HT1080 (cell line): ENCODE results near the gene RPN1. TPM values are rescaled to one million over a fixed set of nuclear protein-coding genes. Genes with fewer than 3 reads are reported as not detected.
"Not testable (repeated sequence)": the region's sequence is repeated elsewhere in the genome, so short reads cannot be mapped to it uniquely, and the experiment has no call there.

Source experiments
- DNase-seq: peaks from one replicate; pipeline ENCODE4 v3.0.0-alpha.2; 2015; ENCODE audit warnings: low read depth
- polyA plus RNA-seq, 2 experiments: library from polyadenylated mRNA; depleted of rRNA; stranded (reverse); fragments of >200 nt; gene quantifications; 2 replicates each; pipeline ENCODE4 v1.2.3, GENCODE V29; 2015
- total RNA-seq: library from RNA; depleted of rRNA; stranded (reverse); fragments of >200 nt; shearing (Covaris generic); gene quantifications from 2 replicates; pipeline ENCODE4 v1.2.3, GENCODE V29; 2014; rRNA removed

The RPN1 gene
- 477 and 524 TPM in 2 replicates for total RNA-seq
- 321 and 335 TPM in 2 replicates for polyA plus RNA-seq (2015; cell fraction: cytosol; rRNA removed)
- polyA plus RNA-seq (2015; cell fraction: nucleus; rRNA removed) = 470 and 489 TPM in 2 replicates

GRCh38 chr3:128650096-128651050 is at the start of gene RPN1:
TSS of gene RPN1 (minus strand) at chr3:128650818. CDS start at chr3:128650800, 18 bp downstream.
- peak; percentile 98 for DNase-seq

DNA sequence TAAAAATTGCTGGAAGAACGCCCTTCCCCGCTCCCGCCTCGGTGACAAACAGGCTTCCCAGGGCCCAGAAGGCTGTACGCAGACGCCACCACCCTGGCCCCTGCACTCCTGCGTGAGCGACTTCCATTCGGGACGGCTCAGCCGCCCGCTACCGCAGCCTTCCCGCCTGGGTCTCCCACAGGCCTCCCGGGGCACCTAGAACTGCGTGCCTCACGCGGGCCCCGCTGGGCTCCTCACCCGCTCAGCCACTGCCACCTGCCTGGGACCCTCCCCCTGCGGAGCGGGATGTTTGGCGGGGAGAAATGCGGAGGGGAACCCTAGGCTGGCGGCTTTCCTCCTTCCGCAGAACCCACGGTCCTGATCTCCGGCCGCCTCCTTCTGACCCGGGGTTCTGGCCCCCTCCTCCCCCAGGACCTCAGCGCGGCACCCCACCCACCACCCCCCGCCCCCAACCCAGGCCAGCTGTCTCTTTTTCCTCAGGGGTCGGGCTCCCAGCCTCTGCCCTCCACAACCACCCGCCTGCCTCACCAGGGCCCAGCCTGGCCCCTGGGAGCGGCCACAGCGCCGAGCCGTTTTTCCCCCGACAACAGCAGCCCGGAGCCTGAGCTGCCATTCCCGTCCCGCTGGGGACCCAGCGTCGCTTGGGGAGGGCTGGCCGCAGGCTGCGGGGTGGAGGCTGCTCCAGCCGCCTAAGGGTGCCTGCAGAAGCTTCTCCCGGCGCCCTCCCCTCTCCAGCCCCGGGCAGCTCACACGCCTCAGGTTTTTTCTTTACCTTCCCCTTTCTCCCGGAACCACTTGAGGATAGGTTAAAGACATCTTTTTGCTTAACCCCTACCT is 47.8 kb upstream of the RPN1 start:
- DNase-seq = no peak

- DNase-seq = no peak
Observed at GRCh38 chr3:128697341-128697740, 46.7 kb upstream of the RPN1 start.

DNA sequence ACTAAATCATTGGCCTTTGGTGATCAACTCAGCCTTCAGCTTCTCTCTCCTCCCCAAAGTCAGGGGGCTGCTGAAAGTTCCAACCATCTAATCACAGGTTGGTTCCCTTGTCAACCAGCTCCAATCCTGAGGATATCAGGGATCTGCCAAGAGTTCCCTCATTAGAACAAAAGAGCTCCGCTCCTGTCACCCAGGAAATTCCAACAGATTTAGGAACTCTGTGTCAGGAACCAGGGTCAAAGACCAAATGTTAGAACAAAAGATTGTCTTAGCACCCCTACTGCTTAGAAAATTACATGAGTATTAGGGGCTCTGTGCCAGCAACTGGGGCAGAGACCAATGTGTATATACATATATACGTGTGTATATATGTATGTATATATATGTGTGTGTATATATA is 43.1 kb upstream of the RPN1 start:
- DNase-seq = no peak

DNA sequence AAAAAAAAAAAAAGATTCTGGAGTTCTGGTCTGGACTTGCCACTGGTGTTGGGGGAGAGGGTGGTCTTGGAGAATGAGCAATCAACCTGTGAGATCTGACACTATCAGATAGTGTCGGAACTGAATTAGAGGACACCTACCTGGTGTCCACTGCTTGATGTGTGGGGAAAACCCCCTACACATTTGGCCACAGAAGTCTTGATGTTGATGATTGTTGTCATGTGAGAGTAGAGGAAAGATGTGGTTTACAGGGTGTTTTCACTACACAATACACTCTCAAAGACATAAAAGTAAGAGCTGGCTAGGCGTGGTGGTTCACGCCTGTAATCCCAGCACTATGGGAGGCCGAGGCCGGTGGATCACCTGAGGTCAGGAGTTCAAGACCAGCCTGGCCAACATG is 38.4 kb upstream of the RPN1 start:
- no peak for DNase-seq

GRCh38 chr3:128686465-128686864 is 35.8 kb upstream of the RPN1 start:
- no peak for DNase-seq

DNA sequence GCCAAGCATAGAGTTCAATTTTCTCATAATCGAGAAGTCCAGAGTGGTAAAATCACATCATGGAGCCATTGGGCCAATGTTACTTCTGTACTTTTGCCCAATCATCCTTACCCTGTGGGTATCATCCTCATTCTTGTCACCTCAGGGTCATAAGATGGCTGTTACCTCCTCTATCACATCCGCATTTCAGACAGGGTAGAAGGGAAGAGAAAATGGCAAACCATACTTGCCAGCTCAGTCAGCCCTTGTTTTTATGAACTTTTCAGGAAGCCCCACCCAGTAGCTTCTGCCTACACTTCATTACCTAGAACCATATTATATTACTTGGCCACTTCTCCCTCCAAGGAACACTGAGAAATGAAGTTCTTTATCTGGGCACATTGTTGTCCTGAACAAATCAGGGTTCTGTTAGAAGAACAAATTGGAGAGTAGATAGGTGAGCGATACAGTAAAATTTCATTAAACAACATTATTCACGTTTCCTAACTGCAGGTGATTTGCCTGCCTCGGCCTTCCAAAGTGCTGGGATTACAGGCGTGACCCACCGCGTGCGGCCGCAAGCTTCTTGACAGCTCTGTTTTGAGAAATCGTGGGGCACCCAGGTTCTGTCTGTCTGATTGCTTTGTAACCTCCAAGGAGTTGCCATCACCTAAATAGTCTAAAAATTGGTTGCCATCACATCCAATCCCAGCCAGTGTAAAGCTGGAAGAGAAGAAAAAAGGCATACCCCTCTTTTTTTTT is 34.5 kb upstream of the RPN1 start:
- DNase-seq = no peak

GRCh38 chr3:128683957-128684356 is 33.3 kb upstream of the RPN1 start:
- no peak for DNase-seq

DNA sequence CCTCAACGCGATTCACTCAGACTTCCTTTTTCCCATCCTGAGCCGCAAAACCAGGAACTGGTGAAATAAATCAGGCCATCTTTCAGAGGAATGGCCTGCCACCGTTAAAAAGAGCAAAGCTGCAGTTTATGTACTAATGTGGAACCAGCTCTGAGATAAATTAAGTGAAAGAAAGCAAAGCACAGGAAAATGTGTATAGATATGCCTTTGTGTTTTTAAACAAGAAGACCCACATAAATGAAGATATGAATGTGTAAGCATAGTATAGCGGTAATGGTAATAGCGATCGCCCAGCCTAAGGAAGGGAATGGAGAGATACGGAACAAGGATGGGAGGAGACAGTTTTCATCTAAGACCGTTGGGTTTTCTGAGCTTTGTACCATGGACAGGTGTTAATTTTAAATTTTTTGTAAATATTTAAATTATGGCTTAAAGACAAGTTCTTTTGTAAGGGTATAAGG is 30.8 kb upstream of the RPN1 start:
- DNase-seq = no peak

GRCh38 chr3:128680603-128681368 is 30.2 kb upstream of the RPN1 start:
- DNase-seq = peak; percentile 99

GRCh38 chr3:128679338-128679737 is 28.7 kb upstream of the RPN1 start:
- DNase-seq = no peak

DNA sequence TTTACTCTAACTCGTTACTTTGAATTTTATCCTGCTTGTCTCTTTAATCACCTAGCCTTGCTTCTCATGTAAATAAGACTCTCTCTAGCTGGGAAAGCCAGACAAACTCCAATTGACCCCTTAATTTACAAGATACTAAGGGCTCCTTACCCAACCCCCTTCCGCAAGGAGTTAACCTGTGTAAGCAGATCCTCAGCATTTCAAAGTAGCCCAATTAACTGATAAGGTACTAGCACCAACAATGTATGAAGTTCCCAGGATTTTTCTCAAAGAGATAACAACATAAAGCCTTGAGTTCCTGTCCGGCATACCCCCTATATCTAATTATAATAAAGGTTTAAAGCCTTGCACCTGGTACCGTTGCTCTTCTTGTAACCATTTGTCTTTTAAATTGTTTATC is 25.2 kb upstream of the RPN1 start:
- DNase-seq = not testable (repeated sequence)

GRCh38 chr3:128674161-128674784 is 23.7 kb upstream of the RPN1 start:
- DNase-seq = no peak

- no peak for DNase-seq
Observed at GRCh38 chr3:128667641-128668040, 17.0 kb upstream of the RPN1 start.

GRCh38 chr3:128665362-128666021 is 14.9 kb upstream of the RPN1 start:
- DNase-seq = peak; percentile 41

DNA sequence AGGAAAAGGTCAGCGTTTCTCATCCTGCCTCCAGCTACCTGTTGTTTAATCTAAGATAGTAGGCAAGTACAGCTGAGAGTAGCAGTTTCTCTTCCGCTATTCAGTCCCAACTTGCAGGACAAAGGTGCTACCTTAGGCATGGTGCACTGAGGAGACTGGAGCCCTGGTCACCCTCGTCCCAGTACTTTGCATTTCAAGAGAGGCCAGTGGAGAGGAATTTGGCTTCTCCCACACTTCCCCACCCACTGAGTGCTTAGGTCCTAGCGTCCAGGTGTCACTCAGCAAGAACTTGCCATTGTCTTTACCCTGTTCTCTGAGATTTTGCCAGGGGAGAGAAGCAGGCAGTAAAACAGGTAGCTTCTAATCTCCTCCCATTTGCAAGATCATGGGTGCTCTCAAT is 12.5 kb upstream of the RPN1 start:
- DNase-seq = no peak

DNA sequence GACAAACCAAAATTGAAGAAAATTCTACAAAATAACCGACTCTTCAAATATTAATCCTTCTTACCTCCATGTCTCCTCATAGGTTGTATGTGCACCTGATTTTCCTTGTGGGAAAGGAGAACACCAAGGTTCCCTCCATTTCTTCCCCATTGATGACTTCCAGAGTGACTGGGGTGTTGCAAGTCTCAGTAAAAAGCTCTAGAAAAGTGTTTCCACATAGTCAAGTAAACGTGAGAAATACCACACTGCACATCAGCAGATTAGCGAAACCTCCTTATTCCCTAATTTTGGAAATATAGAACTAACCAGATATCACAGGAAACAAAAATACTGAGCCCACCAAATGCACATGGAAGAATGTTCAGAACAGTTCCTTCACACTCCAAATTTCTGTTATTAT is 4.9 kb upstream of the RPN1 start:
- DNase-seq = no peak

- peak; percentile 42 for DNase-seq
Observed at GRCh38 chr3:128653993-128654805, 3.6 kb upstream of the RPN1 start.
